DMS 273 (cell line): ENCODE data around the gene SREBF1.

Experiments used
- DNase-seq: peaks from one replicate; lab custom pipeline; 2025; ENCODE audit not compliant: unreplicated experiment; lab: John Stamatoyannopoulos, UW

SREBF1 gene

DNA sequence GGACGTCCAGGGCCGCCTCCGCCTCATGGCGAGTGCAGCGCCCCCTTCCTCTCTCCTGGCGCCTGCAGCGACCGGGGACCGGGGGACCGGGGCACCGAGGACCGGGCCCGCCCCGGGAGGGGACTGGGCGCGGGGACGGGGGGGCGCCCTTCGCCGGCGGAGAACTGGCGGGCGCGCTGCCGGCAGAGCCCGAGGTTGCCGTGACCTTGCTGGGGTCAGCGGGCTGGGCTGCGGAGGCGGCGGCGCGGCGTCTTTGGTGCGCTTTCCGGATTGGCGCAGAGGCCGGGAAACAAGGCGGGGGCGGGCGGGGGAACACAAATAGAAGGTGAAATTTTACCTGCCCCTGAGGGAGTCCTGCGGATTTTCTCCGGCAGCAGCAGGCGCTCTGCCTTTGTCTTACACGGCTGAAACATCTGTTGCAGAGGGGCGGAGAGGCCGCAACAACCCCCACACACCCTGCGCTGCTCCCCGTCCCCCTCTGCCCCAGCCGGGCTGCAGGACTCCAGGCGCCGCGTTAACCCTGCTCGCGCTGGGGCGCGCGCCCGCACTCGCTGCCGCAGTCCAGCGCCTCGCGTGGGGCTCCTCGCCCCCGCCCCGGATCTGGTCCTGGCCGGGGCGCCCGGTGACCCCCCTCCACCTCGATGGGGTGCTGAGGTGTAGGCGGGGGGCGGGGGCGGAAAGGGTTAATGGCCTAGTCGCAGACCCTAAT lies 53.5 kb downstream of the SREBF1 start:
- peak; percentile 93 for DNase-seq

DNA sequence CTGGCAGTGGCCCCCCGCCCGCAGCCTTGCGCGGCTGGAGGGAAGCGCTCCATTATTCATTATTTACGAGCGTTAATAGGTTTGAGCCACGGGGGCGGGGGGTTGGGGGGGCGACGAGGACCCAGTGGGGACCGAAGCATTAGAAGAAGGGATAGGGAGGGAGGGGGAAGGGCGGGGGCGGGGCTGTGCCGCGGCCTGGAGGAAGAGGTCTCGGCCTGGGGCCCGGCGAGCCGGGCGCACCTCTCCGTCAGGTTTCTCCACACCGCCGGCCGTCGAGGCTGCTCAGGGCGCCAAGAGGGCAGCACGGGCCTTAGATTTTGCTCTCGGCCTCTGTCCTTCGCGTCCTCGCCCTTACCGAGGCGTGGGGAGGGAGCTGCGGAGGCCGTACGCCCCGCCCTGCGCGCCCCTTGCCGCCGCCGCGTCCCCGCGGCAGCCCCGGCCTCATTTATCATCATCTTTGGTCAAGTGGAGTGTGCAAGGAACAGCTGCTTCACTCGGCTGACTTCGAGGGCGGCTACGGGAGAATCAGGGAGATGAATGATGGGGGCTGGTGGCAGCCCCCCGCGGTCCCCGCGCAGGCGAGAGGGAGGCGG lies 54.2 kb downstream of the SREBF1 start:
- peak; percentile 84 for DNase-seq

DNA sequence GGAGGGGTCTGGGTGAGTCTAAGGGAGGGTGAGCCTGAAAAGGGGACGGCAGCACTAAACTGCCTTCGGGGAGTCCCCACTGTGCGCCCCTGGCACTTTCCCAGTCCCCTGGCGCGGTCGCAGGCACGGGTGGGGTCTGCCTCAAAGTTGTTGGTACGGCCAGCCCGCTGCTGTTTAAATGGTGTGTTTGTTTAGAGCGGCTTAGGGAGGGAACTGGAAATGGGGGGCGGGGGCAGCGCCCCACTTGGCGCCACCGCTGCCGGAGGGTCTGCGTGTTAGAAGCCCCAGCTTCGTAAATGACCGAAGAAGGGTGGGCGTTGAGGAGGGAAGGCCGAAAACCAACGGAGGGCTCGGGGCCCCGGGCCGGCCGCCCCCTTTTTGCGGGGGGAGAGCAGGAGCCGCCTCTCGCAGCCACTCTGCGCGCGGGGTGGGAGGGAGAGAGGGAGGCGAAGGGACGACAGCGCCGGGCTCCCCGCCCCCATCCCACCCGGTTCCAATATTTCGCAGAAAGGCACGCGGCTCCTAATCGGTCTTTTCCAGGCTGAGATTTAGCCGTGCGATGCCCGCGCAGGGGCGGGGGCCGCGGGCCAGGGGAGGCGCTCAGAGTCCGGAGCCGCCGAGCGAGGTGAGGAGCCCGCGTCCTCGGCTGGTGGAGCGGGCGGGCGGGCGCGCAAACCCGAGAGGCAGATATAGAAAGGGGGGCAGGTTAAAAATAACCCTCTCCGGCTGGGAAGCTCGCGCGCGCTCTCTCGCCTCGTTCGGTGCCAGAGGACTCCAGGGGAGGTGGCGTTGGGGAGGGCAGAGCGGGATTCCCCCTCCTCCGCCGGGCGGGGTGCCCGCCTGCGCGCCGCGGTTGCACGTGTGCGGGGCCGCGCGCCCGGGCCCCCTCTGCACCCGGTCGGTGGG lies 54.9 kb downstream of the SREBF1 start:
- peak; percentile 92 for DNase-seq

DNA sequence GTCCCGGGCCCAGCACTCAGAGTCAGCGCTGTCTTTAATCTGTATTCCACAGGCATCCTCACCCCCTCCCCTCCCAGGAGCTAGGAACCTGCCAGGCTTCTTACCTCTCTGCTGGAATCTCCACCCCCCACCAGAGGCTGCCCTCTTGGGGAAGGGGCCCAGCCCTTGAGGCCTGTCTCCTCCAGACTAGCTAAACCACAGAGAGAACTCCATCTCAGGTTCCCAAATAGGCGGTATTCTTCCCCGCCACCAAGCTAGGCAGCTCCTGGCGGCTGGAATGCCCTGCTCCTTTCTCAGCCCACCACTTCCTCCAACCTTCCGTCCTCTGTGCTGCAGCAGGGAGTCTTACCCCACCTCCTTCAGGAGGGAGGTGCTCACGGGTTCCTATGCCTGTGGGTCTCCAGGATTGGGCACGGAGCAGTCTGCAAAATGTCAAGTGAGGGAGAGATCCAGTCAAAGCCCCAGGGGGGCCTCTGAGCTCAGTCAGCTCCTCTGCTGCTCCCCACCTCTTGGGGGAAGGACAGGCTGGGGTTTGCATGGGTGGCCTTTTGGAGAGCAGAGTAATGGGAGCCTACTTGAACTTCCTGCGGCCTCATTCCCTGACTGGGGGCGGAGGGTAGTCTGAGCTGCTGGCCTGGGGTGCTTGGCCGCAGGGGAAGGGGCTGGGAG lies 55.7 kb downstream of the SREBF1 start:
- DNase-seq = peak; percentile 74

DNA sequence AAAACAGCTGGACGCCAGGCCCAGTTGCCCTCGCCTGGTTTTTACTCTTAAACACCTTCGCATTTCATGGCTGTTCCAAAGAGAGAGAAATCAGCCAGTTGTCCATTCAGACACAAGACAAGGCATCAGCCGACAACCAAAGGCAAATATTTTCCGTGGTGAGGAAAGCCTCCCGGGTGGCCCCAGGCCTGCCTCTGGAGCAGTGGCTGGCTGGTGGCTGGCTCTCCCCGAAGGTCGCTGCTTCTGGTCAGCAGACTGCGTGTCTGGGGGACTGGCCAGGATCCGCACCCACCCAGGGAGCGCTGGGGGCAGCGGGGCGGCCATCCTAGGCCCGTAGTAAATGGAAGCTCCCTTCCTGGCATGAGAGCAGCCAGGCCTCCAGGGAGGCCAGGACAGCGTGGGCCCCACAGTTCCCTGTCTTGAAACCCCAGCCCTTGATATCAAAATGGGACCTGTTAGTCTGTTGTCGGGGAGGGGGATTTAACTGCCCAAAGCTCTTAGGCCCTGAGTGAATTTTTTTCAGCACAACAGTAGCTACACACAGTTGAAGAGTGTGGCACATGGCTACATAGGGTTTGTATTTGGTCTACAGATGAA lies 57.7 kb downstream of the SREBF1 start:
- no peak for DNase-seq

DNA sequence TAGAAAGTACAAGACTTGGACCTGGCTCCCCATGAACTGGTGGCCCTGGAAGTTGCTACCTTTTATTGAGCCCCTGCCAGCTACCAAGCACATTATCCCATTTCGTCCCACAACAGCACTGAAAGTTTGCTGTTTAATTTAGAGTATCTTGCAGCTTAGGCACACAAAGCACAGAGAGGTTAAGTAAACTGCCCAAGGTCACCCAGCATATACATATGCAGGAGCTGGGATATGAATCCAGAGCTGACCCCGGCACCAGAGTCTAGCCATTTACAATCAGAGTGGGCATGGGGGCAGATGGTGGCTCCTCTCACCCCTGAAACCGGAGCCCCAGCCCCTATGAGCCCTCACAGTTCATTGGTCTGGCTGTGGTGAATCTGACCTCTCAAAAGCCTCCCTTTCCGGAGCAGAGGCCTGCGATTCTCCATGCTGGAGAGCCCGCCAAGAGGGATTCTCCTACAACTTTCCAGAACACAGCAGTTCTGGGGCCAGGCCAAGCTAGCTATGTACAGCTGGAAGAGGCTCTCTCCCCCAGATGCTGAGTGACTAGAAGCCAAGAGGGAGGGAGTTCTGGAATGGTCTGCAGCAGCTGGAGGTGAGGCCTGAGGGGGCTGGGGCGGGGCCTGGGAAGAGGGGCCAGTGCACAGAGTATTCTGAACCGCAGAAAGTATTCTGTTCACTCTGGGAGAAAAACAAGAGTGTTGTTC lies 58.3 kb downstream of the SREBF1 start:
- DNase-seq = peak; percentile 61

DNA sequence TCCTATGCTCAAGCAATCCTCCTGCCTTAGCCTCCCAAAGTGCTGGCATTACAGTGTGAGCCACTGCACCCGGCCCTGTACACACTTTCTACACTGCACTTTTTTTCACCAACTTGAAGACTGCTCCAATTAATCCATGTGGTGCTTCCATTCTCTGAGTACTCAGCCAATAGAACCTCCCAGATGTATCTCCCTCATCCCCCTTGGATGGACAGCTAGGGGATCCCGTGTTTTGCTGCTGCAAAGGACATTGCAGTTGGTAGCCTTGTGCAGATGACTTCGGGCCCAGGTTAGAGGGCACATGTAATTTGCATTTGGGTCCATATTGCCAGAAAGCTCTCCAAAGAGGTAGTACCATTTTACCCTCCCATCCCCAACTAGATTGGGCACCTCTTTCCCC lies 59.9 kb downstream of the SREBF1 start:
- DNase-seq = no peak

DNA sequence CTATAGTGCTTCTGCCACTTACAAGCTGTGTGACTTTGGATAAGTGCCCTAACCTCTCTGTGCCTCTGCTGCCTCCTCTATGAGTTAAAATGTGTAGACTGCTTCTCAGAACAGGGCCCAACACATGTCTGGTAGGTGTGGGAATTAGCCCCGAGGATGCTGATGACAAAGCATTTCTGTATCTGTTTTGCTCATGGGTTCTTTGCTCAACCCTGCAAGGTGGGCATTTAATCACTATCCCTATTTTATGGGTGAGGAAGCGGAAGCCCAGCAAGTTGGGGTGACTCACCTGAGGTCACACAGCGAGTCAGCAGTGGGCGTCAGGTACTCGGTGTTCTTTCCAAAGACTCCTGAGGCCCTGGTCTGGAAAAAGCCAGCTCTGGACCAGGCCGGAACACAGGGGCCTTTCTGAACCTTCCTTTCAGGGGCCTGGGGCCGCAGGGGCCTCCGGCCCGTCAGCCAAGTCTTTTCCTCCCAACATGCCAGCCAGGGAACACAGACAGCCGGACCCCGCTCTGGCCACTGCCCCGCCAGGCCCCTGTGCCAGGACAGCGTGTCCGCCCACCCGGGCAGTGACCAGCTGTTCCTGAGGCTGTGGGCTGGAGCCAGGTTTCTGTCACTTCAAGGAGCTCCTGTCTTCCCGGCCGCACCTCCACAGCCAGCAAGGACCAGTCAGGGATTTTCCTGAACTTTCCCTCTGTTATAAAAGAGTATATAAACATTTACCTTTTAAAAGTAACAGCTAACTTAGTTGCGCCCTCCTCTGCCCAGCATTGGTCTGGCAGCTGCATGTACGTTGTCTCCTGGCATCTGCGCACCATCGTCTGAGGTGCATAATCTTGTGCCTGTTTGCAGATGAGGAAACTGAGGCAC lies 62.5 kb downstream of the SREBF1 start:
- DNase-seq = peak; percentile 21

DNA sequence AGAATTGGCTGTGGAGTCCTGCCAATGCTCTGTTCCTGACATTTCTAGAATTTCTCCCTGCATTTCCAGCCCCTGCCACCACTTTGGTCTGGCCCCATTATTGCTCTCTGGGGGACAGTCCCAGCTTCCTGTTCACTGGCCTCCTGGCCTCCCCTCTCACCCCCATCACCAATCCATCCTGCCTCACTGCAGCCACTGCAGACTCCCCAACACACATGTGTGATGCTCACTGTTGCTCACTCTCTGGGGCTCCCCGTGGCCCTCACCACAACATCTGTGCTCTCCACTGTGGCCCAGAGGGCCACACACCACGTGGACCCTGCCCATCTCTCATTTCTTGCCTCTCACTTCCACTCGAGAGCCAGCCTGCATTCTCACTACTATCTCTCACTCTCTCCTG lies 64.6 kb downstream of the SREBF1 start:
- no peak for DNase-seq

DNA sequence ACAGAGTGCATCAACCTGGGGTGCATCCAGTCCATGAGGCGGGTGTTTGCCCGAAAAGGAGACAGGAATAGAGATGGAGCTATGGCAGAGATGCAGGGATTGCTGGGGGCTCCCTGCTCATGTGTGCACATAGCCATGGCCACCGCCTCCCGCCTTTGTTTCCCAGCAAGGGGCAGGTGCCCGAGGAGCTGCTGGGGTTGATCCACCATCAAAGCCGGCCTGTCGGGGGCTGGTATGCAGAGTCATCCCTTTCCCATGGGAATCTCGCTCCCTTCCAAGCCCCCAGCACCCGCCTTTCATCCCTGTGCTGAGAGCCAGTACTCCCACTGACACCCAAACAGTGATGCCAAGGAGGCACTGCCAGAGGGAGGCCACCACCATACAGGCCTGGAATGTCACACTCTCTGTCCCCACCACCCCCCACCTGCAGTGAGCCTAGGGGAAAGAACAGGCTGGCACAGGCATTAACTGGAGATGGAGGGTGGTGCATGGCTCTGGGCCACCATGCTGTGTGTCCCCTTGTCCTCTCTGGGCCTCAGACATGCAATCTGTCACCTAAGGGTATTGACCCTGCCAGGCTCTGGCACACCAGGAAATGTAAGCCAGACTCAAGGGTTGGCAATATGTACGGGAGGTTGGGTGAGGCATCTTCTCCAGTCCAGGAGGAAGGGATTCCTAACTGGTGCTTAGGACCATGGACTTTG lies 65.1 kb downstream of the SREBF1 start:
- DNase-seq = no peak

DNA sequence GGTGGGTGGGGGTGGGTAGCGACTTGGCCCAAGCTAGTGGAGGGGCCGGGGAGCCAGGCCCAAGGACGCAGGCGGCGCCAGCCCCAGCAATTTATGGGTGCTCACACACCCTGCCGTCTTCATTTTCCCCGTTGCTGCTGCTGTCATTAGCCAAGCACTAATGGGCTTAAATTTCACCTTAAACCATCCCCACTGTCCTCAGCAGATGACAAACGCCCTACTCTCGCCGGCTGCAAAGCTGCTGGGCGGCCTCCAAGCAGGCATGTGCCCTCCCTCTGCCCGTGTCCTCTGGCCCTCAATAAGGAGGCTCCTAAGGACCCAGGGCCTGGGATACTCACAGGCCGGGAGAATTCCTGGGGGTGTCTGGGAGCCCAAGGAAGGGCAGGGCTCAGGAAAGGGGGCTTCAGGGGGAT lies 66.1 kb downstream of the SREBF1 start:
- no peak for DNase-seq

DNA sequence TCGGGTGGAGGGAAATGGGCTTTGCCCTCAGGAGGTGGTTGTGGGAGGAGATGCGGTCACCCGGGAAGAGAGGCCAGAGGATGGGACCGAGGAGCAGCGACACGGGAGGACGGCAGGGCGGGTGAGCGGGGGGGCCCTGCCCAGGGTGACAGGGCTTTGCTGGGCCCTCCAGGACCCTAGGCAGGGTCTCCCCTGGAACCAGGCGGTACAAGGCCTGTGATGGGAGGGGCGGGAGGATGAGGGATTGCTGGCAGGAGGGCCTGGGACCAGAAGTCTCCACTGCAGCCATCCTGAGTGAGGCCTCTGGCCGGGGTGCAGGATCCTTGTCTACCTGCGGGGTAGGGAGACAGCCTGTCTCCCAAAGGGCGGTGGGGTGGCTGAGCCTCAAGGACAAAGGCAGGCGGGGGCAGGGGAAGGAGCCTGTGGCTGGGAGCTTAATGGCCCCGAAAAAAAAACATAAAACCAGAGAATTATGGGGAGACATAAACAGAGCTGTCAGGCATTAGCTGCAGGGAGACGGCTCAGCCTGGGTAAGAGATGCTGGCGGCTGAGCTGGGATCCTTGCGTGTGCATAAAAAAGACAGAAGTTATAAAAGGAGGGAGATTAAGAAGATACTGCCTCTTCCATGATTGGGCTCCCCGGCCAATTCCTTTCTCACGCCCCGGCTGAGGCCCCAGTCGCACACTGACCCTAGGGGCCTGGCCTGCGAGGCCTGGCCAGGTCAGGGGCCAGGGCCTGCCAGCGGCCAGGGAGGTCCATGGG lies 66.7 kb downstream of the SREBF1 start:
- no peak for DNase-seq

DNA sequence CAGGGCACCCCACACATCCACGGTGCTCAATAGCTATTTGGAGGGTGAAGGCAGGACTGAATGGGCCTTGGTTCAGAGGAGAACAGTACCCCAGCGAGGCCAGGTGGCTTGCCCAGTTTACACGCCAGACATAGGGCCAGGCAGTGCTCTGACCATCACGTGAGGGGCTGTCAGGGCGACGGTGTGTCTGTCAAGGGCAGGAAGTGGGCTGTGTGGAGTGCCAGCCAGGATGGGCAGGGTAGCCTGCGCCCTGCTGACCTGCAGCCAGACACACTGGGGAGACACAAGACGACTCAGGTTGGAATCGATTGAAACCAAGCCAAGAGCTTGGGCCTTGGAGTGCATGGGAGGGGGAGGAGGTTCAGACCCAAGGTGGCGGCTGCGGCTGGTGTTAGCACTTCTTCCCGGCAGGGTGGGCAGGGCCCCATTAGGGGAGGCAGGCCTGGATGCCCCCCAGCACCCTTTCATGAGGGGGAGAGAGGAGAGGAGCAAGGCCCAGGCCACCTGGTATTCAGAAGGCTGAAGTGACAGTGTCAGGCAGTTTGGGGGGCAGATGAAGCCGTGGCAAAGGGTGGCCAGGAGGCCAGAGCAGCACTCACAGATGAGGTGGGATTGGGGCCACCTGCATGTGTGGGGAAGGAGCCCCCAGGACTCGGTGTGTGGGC lies 68.2 kb downstream of the SREBF1 start:
- no peak for DNase-seq

DNA sequence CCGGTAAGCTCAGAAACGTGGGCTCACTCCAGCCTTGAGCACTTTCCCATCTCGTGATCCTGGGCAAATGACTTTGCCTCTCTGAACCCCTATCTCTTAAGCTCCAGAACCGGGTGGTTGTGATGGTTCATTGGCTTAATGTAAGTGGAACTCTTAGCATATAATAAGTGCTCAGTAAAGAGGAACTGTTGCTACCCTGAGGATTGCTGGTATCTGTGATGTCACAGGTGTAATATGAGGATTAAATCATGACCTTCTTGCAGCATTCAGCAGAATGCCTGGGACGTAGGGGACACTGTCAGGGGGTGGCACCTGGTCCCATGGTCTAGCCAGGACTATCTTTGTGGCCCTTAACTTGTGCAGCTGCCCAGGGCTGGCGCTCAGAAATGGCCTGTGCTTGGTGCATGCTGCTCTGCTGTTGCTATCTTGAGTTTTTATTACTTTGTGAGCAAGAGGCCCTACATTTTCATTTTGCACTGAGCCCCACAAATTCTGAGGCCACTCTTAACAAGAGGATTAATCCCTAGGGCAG lies 68.8 kb downstream of the SREBF1 start:
- DNase-seq = no peak

DNA sequence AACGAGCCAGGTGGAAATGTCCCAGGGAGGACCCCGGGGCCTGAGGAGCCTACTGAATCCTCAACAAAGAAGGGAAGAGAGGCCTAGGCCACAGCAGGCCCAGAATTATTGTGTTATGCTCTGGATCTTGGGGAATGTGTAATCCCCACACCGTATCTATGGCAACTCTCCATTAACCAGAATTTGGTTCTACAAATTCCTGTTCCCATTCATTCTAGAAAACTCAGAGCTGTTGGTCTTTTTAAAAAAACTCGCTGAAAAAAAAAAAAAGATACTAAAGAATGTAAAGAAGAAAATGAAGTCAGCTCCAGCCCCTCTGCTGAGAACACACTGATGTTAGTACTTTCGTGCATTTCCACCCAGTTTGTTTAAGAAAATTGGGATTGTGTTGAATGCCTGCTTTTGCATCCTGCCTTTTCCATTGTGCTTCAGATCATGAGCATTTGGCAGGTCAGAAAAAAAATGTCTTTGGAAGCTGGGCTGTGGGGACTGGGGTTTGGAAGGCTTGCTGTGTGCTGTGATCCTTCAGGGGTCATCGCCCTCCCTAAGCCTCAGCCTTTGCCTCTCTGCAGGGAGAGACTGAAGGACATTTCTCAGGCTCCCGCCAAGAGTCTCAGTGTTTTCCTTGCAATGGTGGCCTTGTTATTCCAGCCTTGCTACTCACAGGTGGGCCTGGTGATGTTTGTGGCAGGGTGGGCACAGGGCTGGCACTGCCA lies 69.5 kb downstream of the SREBF1 start:
- no peak for DNase-seq

DNA sequence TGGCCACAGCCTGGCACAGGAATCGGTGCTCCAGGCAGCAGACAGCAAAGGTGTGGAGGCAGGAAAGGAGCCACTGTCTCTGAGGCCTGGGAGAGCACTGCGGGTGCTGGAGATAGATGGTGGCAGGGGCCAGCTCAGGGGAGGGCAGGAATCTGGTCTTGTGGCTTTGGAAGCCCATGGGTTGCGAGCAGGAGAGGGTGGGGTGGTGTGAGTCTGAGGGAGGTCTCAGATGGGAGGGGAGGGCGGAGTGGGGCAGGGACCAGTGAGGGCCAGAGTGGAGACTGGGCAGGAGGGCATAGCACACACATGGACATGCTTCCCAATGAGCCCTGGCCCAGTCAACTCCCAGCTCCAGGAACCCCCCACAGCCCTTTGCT lies 70.1 kb downstream of the SREBF1 start:
- DNase-seq = no peak
